ENCODE measurements around the gene HLA-DPA1.

Gene HLA-DPA1

DNA sequence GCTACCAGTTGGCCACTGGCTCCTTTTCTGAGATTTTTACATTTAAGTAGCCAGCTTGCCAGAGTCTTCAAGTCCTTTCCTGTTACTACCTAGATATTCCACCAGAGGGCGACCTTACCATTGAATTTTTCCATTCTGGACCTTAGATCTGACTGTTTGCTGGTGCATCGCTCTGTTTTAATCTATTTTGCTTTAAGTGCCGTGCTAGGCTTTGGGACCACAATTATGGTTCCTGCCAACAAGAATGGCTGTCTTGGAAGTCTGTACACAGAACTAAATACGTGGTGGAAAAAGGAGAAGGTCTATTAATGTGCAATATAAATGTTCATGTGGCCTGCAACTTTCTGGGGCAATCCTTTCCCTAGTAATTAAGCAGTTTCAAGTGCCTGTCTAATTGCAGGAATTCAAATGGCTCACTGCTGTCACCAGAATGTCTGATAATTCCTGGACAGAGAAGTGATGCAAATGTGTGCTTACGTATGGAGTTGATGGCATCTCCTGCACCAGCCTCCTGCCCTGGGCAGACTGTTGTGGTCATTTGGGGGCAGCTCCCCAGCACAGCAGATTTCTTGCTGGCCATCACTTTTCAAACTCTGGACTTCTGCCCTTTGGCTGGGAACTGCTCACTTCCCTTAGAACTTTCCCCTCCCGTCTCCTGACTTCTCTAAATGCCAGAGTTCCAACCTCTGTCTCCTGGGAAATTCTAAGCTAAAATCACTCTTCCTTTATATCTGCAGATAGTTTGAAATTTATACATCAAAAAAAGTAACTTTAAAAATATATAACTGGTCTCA, 58.4 kb downstream of the HLA-DPA1 start:
- DNase-seq = no peak
